SK-N-MC (cell line): ENCODE data around the gene MAPK8IP3.
"Not testable (repeated sequence)": the region's sequence is repeated elsewhere in the genome, so short reads cannot be mapped to it uniquely, and the experiment has no call there.

Experiments used
- DNase-seq: peaks from one replicate; pipeline ENCODE4 v3.0.0-alpha.2; 2011; ENCODE audit warnings: low read depth, low spot score
- H3K27ac ChIP-seq: fragments of 200-600 bp; sonication (generic); 2 replicates; pipeline ENCODE4 v1.5.1; 2016; ENCODE audit warnings: mixed run types
- H3K36me3 ChIP-seq: fragments of 200-600 bp; sonication (generic); 2 replicates; pipeline ENCODE4 v1.6.1; 2017; ENCODE audit warnings: antibody characterized with exemption, low read length, mixed read lengths; ENCODE audit not compliant: insufficient read depth
- H3K4me3 ChIP-seq: fragments of 200-600 bp; sonication (generic); 2 replicates; pipeline ENCODE4 v1.5.1; 2016
- H3K9ac ChIP-seq: fragments of 200-600 bp; sonication (generic); 2 replicates; pipeline ENCODE4 v1.8.0; 2017; ENCODE audit warnings: mixed run types, mixed read lengths; ENCODE audit not compliant: insufficient read length
- H3K9me3 ChIP-seq: fragments of 200-600 bp; sonication (generic); 2 replicates; pipeline ENCODE4 v1.6.1; 2017; ENCODE audit warnings: low read depth, mild to moderate bottlenecking, antibody characterized with exemption, low read length, moderate library complexity, mixed read lengths
- EZH2 ChIP-seq: fragments of 200-600 bp; sonication (generic); IDR thresholded peaks from one replicate; pipeline ENCODE4 v1.6.1; 2017; ENCODE audit warnings: antibody characterized with exemption
- FOXP2 ChIP-seq: optimal IDR thresholded peaks from 2 replicates; pipeline ENCODE3; 2011; ENCODE audit warnings: mild to moderate bottlenecking, moderate library complexity; ENCODE audit not compliant: insufficient read depth; ENCODE audit errors: extremely low read length, control extremely low read depth
- POLR2AphosphoS5 ChIP-seq: IDR thresholded peaks from 2 replicates; pipeline ENCODE4 v1.6.1; 2012; ENCODE audit warnings: mild to moderate bottlenecking, low read depth, low read length, borderline replicate concordance

Gene MAPK8IP3

DNA sequence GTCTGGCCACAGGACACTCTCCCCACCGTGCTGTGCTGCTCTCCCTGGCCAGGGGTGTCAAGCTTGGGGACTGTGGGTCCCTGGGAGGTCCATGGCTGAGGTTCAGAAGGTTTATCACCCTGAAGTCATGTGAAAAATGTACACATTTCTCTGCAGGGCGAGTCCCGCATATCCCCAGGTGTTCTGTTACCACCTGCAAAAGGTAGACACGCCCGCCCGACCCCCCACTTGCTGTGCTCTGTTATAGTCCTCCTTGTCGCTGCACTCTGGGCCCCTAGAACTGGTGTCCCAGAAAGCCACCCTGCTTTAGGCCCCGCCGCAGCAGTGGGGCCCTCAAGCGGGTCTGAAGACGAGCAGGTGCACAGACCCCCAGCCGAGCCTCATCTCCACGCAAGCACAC, 16.1 kb upstream of the MAPK8IP3 start:
- TF ChIP-seq POLR2AphosphoS5: no peak
- no peak for TF ChIP-seq EZH2
- TF ChIP-seq FOXP2: no peak
- no peak for DNase-seq
- Histone ChIP-seq H3K9ac (no peak overlapping the region), H3K9me3 (no peaks in the 10 kb centered on the region), H3K4me3 (no peak overlapping the region), H3K36me3 (peaks cover 96% of the 10 kb centered on the region), H3K27ac (no peak overlapping the region)

GRCh38 chr16:1690810-1691209, 15.2 kb upstream of the MAPK8IP3 start:
- H3K36me3 ChIP-seq: peaks cover 94% of the 10 kb centered on the region
- no peak for DNase-seq
- no peak overlapping the region for H3K9ac ChIP-seq
- TF ChIP-seq POLR2AphosphoS5 (no peak), EZH2 (no peak), FOXP2 (no peak)
- no peaks in the 10 kb centered on the region for H3K9me3 ChIP-seq
- H3K27ac ChIP-seq: no peak overlapping the region
- no peak overlapping the region for H3K4me3 ChIP-seq

GRCh38 chr16:1691276-1691675, 14.7 kb upstream of the MAPK8IP3 start:
- peaks cover 94% of the 10 kb centered on the region for H3K36me3 ChIP-seq
- H3K27ac ChIP-seq: no peak overlapping the region
- H3K9ac ChIP-seq: no peak overlapping the region
- no peak for DNase-seq
- no peak overlapping the region for H3K4me3 ChIP-seq
- no peak for TF ChIP-seq FOXP2
- H3K9me3 ChIP-seq: no peaks in the 10 kb centered on the region

DNA sequence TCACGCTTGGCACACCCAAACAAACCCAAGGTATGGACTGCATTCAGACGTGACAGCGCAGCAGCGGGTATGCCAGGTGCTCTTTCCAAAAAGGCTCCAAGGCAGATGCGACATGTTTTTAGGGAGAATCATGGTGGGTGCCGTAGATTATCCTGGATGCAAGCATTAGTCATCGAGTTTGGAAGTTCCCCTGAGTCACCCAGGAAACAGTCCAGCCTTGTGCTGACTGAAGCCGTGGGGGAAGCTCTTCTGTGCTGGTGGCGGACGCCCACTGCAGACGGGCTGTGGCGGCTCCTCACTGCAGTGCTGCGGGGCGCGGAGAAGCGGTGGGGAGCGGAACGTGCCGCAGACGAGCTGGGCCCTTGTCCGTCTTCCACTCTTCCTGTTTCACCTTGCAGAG, 14.0 kb upstream of the MAPK8IP3 start:
- H3K4me3 ChIP-seq: no peak overlapping the region
- H3K9ac ChIP-seq: no peak overlapping the region
- H3K9me3 ChIP-seq: no peaks in the 10 kb centered on the region
- no peak overlapping the region for H3K27ac ChIP-seq
- DNase-seq: no peak
- peaks cover 94% of the 10 kb centered on the region for H3K36me3 ChIP-seq
- no peak for TF ChIP-seq EZH2
- no peak for TF ChIP-seq FOXP2
- no peak for TF ChIP-seq POLR2AphosphoS5

- no peak overlapping the region for H3K9ac ChIP-seq
- H3K4me3 ChIP-seq: no peak overlapping the region
- no peak for TF ChIP-seq FOXP2
- no peak for TF ChIP-seq POLR2AphosphoS5
- TF ChIP-seq EZH2: no peak
- no peak overlapping the region for H3K27ac ChIP-seq
- peaks cover 92% of the 10 kb centered on the region for H3K36me3 ChIP-seq
- no peak for DNase-seq
- no peaks in the 10 kb centered on the region for H3K9me3 ChIP-seq
Observed at GRCh38 chr16:1696863-1697262, 9.1 kb upstream of the MAPK8IP3 start.

DNA sequence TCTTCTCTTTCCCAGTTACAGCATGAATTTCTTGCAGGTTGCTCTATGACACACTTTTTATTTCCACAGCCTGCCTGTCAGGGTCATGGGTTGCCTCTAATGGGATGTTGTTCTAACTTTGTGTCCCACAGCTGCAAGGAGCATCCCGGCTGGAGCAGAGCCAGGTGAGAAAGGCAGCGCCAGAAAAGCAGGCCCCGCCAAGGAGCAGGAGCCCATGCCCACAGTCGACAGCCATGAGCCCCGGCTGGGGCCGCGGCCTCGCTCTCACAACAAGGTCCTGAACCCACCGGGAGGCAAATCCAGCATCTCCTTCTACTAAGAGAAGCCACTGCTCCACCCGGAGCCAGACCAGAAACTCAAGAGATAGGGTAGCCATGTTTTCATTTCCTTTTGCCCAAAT, 7.3 kb upstream of the MAPK8IP3 start:
- DNase-seq: no peak
- H3K9me3 ChIP-seq: no peaks in the 10 kb centered on the region
- TF ChIP-seq FOXP2: no peak
- no peak for TF ChIP-seq POLR2AphosphoS5
- no peak for TF ChIP-seq EZH2
- H3K27ac ChIP-seq: no peak overlapping the region
- H3K4me3 ChIP-seq: no peak overlapping the region
- H3K9ac ChIP-seq: no peak overlapping the region
- peaks cover 78% of the 10 kb centered on the region for H3K36me3 ChIP-seq

- no peak overlapping the region for H3K9ac ChIP-seq
- no peaks in the 10 kb centered on the region for H3K9me3 ChIP-seq
- no peak overlapping the region for H3K27ac ChIP-seq
- H3K4me3 ChIP-seq: no peak overlapping the region
- DNase-seq: no peak
- TF ChIP-seq POLR2AphosphoS5 (no peak), FOXP2 (no peak), EZH2 (no peak)
- peaks cover 66% of the 10 kb centered on the region for H3K36me3 ChIP-seq
Observed at GRCh38 chr16:1700246-1700645, 5.7 kb upstream of the MAPK8IP3 start.

DNA sequence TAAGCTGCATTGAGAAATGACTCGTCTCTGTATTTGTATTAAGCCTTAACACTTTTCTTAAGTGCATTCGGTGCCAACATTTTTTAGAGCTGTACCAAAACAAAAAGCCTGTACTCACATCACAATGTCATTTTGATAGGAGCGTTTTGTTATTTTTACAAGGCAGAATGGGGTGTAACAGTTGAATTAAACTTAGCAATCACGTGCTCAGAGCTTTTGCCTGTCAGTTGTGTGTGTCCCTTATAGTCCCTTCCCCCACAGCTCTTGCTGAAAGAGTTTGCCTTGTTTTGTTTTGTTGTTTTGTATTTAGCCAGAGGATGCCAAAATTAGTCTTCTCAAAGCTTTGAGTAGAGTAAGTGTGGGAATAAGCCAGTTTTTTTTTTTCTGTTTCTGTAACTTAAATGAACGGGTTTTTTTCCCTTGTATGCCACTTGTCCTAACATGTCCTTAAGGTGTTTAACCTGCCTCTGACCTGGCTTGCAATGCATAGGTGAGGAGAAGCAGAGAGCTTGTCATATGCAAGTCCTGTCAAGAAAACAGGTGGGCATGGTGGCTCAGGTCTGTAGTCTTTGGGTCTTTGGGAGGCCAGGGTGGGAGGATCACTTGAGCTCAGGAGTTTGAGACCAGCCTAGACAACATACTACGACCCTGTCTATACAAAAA, 4.6 kb upstream of the MAPK8IP3 start:
- H3K9ac ChIP-seq: no peak overlapping the region
- TF ChIP-seq FOXP2 (no peak), POLR2AphosphoS5 (no peak), EZH2 (no peak)
- no peaks in the 10 kb centered on the region for H3K9me3 ChIP-seq
- H3K27ac ChIP-seq: no peak overlapping the region
- peaks cover 58% of the 10 kb centered on the region for H3K36me3 ChIP-seq
- no peak overlapping the region for H3K4me3 ChIP-seq
- no peak for DNase-seq

DNA sequence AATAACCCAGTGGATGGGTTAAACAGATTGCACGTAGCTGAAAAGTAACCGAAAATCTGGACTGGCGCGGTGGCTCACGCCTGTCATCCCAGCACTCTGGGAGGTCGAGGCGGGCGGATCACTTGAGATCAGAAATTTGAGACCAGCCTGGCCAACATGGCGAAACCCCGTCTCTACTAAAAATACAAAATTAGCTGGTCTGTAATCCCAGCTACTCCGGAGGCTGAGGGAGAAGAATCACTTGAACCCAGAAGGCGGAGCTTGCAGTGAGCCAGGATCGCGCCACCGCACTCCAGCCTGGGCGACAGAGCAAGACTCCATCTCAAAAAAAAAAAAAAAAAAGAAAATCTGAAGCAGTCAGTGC, 689 bp upstream of the MAPK8IP3 start:
- Histone ChIP-seq H3K4me3 (peak overlapping the region; percentile 89), H3K27ac (peak overlapping the region; percentile 94), H3K9ac (peak overlapping the region; percentile 91), H3K36me3 (peaks cover 19% of the 10 kb centered on the region; the same call in 1 of the 2 replicates)
- DNase-seq, H3K9me3 ChIP-seq: not testable (repeated sequence)
